ENCODE results near the gene PCDHB11. TPM values are rescaled to one million over a fixed set of nuclear protein-coding genes. Genes with fewer than 3 reads are reported as not detected.
"Not testable (repeated sequence)": the region's sequence is repeated elsewhere in the genome, so short reads cannot be mapped to it uniquely, and the experiment has no call there.

The PCDHB11 gene
- total RNA-seq, 2 donors from 2014 or later, result 1.8 to 2.4 TPM

DNA sequence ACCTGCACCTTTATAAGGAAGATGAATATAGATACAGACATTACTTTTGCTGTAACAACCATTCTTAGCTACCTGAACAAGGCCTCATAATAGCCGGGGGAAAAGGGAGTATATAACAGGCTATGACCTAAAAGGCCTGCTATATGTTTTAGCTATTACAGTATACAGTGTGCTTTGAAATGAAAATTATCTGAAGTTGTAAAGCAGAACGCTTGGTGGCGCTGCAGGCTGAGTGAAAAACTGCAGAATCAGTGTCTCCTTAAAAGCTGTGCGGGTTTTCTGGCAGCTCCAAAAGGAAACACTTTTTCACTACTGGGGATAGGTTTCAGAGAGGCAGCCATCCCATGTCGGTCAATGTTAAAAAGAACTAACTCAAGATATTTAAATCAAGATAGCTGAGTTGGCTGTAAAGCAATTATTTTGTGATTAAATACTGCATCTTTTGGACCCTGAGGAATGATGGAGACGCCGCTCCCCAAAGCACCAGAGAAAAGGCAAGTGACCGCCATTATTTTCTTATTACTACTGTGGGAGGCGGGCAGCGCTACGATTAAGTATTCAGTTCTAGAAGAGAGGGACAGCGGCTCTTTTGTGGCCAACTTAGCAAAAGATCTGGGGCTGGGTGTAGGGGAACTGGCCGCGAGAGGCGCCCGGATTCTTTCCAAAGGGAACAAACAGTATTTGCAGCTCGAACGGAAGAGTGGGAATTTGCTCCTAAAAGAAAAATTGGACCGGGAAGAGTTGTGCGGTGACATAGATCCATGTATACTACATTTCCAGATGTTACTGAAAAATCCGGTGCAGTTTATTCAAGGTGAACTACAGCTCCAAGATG is 43.7 kb upstream of the PCDHB11 start:
- DNase-seq (ENCODE audit: low spot score), result no peak
- Histone ChIP-seq H3K36me3 (no peaks in the 10 kb centered on the region), H3K27me3 (no peaks in the 10 kb centered on the region), H3K9me3 (peaks cover 0 to 73% of the 10 kb centered on the region in 2 donors), H3K4me1 (no peaks in the 10 kb centered on the region), H3K27ac (no peak overlapping the region), H3K4me3 (no peak overlapping the region)
- TF ChIP-seq, protein P1, sequence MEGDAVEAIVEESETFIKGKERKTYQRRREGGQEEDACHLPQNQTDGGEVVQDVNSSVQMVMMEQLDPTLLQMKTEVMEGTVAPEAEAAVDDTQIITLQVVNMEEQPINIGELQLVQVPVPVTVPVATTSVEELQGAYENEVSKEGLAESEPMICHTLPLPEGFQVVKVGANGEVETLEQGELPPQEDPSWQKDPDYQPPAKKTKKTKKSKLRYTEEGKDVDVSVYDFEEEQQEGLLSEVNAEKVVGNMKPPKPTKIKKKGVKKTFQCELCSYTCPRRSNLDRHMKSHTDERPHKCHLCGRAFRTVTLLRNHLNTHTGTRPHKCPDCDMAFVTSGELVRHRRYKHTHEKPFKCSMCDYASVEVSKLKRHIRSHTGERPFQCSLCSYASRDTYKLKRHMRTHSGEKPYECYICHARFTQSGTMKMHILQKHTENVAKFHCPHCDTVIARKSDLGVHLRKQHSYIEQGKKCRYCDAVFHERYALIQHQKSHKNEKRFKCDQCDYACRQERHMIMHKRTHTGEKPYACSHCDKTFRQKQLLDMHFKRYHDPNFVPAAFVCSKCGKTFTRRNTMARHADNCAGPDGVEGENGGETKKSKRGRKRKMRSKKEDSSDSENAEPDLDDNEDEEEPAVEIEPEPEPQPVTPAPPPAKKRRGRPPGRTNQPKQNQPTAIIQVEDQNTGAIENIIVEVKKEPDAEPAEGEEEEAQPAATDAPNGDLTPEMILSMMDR (IDR thresholded peaks at IDR 0.05), result no peak

DNA sequence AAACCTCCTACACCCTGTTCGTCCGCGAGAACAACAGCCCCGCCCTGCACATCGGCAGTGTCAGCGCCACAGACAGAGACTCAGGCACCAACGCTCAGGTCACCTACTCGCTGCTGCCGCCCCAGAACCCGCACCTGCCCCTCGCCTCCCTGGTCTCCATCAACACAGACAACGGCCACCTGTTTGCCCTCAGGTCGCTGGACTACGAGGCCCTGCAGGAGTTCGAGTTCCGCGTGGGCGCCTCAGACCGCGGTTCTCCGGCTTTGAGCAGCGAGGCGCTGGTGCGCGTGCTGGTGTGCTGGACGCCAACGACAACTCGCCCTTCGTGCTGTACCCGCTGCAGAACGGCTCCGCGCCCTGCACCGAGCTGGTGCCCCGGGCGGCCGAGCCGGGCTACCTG is 42.1 kb upstream of the PCDHB11 start:
- not testable (repeated sequence) for DNase-seq (ENCODE audit: low spot score); H3K4me1 ChIP-seq; H3K36me3 ChIP-seq; H3K27ac ChIP-seq; H3K27me3 ChIP-seq; H3K4me3 ChIP-seq
- H3K9me3 ChIP-seq, result peaks cover 0 to 60% of the 10 kb centered on the region in 2 donors

DNA sequence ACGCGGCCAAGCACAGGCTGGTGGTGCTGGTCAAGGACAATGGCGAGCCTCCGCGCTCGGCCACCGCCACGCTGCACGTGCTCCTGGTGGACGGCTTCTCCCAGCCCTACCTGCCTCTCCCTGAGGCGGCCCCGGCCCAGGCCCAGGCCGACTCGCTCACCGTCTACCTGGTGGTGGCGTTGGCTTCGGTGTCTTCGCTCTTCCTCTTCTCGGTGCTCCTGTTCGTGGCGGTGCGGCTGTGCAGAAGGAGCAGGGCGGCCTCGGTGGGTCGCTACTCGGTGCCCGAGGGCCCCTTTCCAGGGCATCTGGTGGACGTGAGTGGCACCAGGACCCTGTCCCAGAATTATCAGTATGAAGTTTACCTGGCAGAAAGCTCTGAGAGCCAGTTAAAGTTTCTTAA is 41.5 kb upstream of the PCDHB11 start:
- H3K4me1 ChIP-seq; H3K27me3 ChIP-seq; H3K4me3 ChIP-seq; H3K27ac ChIP-seq; H3K36me3 ChIP-seq; DNase-seq (ENCODE audit: low spot score): not testable (repeated sequence)
- peaks cover 0 to 58% of the 10 kb centered on the region in 2 donors for H3K9me3 ChIP-seq

DNA sequence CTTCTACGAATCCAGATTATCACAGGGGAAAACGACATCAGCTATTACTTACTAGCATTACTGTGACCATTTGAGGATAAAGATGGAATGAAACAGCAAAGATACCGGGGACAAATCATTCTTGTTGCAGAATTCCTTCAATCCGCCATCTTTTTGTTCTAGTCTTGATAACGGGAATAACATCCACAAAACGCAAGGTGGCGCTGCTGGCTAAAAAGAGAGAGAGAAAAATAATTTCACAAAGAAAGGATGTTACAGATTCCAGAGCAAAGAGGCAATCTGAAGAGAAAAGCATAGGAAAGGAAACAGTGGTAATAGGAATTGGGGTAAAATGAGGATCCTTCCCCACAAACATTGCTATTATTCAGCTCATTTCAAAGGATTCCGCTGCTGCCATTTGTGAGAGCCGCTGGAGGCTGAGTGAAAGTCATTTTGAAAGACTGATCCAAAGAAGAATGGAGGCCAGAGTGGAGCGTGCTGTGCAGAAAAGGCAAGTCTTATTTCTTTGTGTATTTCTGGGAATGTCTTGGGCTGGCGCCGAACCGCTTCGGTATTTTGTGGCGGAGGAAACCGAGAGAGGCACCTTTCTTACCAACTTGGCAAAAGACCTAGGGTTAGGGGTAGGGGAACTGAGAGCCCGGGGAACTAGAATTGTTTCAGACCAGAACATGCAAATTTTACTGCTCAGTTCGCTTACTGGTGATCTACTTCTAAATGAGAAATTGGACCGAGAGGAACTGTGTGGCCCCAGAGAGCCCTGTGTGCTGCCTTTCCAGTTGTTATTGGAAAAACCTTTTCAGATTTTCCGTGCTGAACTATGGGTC is 26.8 kb upstream of the PCDHB11 start, which contains the start of gene PCDHB7:
TSS of gene PCDHB7 (plus strand) at position 264 of the 824 bp plus-strand sequence. CDS start at position 456, 192 bp downstream.
- DNase-seq (ENCODE audit: low spot score), result no peak
- Histone ChIP-seq H3K4me1 (no peaks in the 10 kb centered on the region), H3K36me3 (no peaks in the 10 kb centered on the region), H3K9me3 (peaks cover 10 to 50% of the 10 kb centered on the region in 2 donors), H3K27me3 (peaks cover 5 to 6% of the 10 kb centered on the region in 2 donors), H3K27ac (no peak within 1 kb of the TSS), H3K4me3 (no peak within 1 kb of the TSS)
- TF ChIP-seq, protein P1 (IDR thresholded peaks at IDR 0.05), result peak; percentile 17 to 50

DNA sequence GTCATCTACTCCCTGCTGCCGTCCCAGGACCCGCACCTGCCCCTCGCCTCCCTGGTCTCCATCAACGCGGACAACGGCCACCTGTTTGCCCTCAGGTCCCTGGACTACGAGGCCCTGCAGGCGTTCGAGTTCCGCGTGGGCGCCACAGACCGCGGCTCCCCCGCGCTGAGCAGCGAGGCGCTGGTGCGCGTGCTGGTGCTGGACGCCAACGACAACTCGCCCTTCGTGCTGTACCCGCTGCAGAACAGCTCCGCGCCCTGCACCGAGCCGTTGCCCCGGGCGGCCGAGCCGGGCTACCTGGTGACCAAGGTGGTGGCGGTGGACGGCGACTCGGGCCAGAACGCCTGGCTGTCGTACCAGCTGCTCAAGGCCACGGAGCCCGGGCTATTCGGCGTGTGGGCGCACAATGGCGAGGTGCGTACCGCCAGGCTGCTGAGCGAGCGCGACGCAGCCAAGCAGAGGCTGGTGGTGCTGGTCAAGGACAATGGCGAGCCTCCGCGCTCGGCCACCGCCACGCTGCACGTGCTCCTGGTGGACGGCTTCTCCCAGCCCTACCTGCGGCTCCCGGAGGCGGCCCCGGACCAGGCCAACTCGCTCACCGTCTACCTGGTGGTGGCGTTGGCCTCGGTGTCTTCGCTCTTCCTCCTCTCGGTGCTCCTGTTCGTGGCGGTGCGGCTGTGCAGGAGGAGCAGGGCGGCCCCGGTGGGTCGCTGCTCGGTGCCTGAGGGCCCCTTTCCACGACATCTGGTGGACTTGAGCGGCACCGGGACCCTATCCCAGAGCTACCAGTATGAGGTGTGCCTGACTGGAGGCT is 24.9 kb upstream of the PCDHB11 start:
- peaks cover 10 to 60% of the 10 kb centered on the region in 2 donors for H3K9me3 ChIP-seq

DNA sequence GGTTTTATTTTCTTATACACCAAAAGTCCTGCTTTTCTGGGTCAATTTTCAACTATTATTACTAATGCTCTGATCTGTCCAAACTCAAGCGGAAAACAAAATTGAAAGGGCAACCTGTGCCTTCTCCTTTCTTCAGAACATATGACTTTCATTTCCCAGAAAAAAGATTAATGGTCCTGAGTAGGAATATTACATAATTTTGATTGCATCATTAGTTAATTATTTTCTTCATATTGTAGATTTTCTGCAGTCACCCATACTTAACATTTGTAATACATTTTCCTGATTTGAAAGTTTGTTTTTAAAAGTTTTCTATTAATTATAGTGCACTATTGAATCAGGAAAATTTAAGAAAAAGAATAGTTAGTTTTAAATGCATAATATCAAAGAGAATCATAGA is 23.5 kb upstream of the PCDHB11 start:
- H3K4me3 ChIP-seq, result no peak overlapping the region
- H3K27me3 ChIP-seq, result peaks cover 5 to 6% of the 10 kb centered on the region in 2 donors
- H3K9me3 ChIP-seq, result peaks cover 10 to 57% of the 10 kb centered on the region in 2 donors
- H3K4me1 ChIP-seq, result no peaks in the 10 kb centered on the region
- H3K36me3 ChIP-seq, result no peaks in the 10 kb centered on the region
- DNase-seq (ENCODE audit: low spot score), result no peak
- H3K27ac ChIP-seq, result no peak overlapping the region
- TF ChIP-seq, protein P1 (IDR thresholded peaks at IDR 0.05), result no peak

More for the DNA sequence above, 24.9 kb upstream of the PCDHB11 start:
- H3K36me3 ChIP-seq; H3K27me3 ChIP-seq; H3K4me3 ChIP-seq; H3K27ac ChIP-seq; DNase-seq (ENCODE audit: low spot score); H3K4me1 ChIP-seq: not testable (repeated sequence)
